GM21526 (cell line): ENCODE results near the gene KIF26A.
"Not testable (repeated sequence)": the region's sequence is repeated elsewhere in the genome, so short reads cannot be mapped to it uniquely, and the experiment has no call there.

Source experiments
- ATAC-seq: cut with Tn5 transposase; IDR thresholded peaks from one replicate; pipeline ENCODE4 v1.9.1; 2021; ENCODE audit warnings: moderate library complexity; ENCODE audit not compliant: unreplicated experiment, low FRiP score

The KIF26A gene

GRCh38 chr14:104142946-104143470 lies 4.6 kb downstream of the KIF26A start:
- ATAC-seq = no peak

- no peak for ATAC-seq
These were observed 5.4 kb downstream of the KIF26A start for GRCh38 chr14:104143521-104144452.

- no peak for ATAC-seq
These were observed 6.0 kb downstream of the KIF26A start for GRCh38 chr14:104144453-104144790.

GRCh38 chr14:104144911-104145825 lies 6.8 kb downstream of the KIF26A start:
- ATAC-seq = no peak

GRCh38 chr14:104145826-104146601 lies 7.6 kb downstream of the KIF26A start:
- ATAC-seq = no peak

GRCh38 chr14:104146651-104147345 lies 8.4 kb downstream of the KIF26A start:
- no peak for ATAC-seq

GRCh38 chr14:104147346-104148125 lies 9.1 kb downstream of the KIF26A start:
- ATAC-seq = no peak

GRCh38 chr14:104148433-104149277 lies 10.3 kb downstream of the KIF26A start:
- ATAC-seq = no peak

- ATAC-seq = no peak
These were observed 10.8 kb downstream of the KIF26A start for GRCh38 chr14:104149278-104149595.

- ATAC-seq = no peak
These were observed 11.3 kb downstream of the KIF26A start for GRCh38 chr14:104149617-104150135.

GRCh38 chr14:104150136-104151025 lies 12.0 kb downstream of the KIF26A start:
- no peak for ATAC-seq

- no peak for ATAC-seq
These were observed 12.6 kb downstream of the KIF26A start for GRCh38 chr14:104151026-104151381.

- ATAC-seq = no peak
These were observed 13.3 kb downstream of the KIF26A start for GRCh38 chr14:104151566-104152245.

- no peak for ATAC-seq
These were observed 13.8 kb downstream of the KIF26A start for GRCh38 chr14:104152246-104152575.

- ATAC-seq = no peak
These were observed 14.5 kb downstream of the KIF26A start for GRCh38 chr14:104152686-104153393.

GRCh38 chr14:104153394-104153755 lies 15.0 kb downstream of the KIF26A start:
- ATAC-seq = not testable (repeated sequence)
